ENCODE data around the gene FBRSL1. TPM values are rescaled to one million over a fixed set of nuclear protein-coding genes. Genes with fewer than 3 reads are reported as not detected.

Gene FBRSL1
- total RNA-seq, 4 donors from 2014 or later: 14.4 to 28.1 (median 18.5) TPM

DNA sequence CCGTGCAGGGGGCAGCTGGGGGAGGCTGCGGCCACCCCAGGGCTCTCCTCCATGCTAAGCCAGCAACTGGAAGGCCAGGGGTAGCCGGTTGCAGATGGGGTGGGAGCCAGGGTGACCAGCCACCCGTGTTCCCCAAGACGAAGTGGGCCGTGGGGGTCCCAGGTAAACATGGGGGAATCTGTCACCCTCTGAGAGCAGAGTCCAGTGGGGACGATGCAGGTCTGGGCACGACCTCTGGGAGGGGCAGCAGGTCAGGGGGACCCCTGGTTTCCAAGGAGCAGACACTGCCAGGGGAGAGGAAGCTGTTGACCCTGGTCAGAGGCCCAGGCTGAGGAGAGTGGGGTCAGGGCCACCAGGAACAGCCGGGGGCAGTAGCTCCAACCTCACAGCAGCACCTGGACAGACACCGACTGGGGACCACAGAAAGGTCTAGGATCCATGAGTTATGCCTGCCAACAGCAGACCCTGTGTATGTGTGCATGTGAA lies 35.0 kb upstream of the FBRSL1 start:
- Histone ChIP-seq H3K27me3 (peaks cover 0 to 81% (median 2%) of the 10 kb centered on the region in 4 donors), H3K4me1 (peaks cover 0 to 13% (median 5%) of the 10 kb centered on the region in 4 donors), H3K9me3 (no peaks in the 10 kb centered on the region), H3K36me3 (no peaks in the 10 kb centered on the region), H3K27ac (replicated peaks in 1 of 4) (no peak overlapping the region), H3K4me3 (no peak overlapping the region)
- WGBS: 64% methylated on average over 8 of the region's 10 CpGs
- DNase-seq (ENCODE audit: extremely low spot score): no peak
- intact Hi-C loops (cut with DNase I): no loop called here
- TF ChIP-seq POLR2AphosphoS5 (IDR thresholded peaks at IDR 0.05): no peak
- no peak for TF ChIP-seq POLR2A (IDR thresholded peaks at IDR 0.05; ENCODE audit: low read depth)
- TF ChIP-seq EP300 (IDR thresholded peaks at IDR 0.05): no peak
- TF ChIP-seq, protein P1, sequence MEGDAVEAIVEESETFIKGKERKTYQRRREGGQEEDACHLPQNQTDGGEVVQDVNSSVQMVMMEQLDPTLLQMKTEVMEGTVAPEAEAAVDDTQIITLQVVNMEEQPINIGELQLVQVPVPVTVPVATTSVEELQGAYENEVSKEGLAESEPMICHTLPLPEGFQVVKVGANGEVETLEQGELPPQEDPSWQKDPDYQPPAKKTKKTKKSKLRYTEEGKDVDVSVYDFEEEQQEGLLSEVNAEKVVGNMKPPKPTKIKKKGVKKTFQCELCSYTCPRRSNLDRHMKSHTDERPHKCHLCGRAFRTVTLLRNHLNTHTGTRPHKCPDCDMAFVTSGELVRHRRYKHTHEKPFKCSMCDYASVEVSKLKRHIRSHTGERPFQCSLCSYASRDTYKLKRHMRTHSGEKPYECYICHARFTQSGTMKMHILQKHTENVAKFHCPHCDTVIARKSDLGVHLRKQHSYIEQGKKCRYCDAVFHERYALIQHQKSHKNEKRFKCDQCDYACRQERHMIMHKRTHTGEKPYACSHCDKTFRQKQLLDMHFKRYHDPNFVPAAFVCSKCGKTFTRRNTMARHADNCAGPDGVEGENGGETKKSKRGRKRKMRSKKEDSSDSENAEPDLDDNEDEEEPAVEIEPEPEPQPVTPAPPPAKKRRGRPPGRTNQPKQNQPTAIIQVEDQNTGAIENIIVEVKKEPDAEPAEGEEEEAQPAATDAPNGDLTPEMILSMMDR (IDR thresholded peaks at IDR 0.05): no peak

DNA sequence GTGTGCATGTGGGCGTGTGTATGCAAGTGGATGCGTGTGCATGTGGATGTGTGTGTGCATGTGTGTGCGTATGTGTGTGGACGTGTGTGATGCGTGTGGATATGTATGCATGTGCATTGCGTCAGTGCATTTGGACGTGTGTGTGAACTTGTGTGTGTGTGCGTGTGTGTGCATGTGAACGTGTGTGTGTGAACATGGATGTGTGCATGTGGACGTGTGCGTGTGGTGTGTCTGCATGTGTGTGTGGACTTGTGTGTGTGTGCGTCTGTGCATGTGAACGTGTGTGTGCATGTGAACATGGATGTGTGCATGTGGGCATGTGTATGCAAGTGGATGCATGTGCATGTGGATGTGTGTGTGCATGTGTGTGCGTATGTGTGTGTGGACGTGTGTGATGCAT lies 34.4 kb upstream of the FBRSL1 start:
- no peak for TF ChIP-seq POLR2AphosphoS5 (IDR thresholded peaks at IDR 0.05)
- TF ChIP-seq, protein P1 (IDR thresholded peaks at IDR 0.05): no peak

DNA sequence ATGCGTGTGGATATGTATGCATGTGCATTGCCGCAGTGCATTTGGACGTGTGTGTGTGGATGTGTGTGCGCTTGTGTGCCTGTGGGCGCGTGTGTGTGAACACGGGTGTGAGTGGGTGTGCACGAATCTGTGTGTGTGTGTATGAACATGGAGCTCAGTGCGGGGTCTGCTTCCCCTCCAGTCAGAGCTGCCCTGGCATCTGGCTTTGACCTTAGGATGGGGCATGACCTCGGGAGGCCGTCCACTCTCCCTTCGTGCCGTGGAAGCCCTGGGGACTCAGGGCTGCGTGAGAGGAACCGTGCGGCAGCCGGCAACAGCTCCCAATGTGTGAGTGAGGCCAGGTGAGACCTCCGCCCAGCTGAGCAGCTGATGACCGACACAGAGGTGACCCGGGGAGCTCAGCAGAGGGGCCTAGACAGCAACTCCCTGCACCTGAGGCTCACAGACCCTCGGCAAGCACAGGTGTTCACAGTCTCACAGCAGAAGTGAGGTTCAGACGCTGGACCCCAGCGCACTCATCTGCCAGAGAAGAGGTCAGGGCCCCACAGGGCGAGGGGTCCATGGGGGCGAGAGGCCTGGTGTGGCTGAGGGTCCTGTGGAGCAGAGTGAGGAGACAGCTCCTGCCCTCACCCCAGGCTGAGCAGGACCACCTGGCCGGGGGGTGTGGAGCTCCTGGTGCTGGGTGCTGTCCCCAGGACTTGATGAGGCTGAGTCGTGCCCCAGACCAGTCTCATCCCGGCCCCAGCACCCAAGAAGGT lies 33.6 kb upstream of the FBRSL1 start:
- Histone ChIP-seq H3K27ac (replicated peaks in 1 of 4) (no peak overlapping the region), H3K27me3 (peaks cover 0 to 80% (median 0%) of the 10 kb centered on the region in 4 donors), H3K9me3 (peaks cover 0 to 3% (median 0%) of the 10 kb centered on the region in 4 donors), H3K4me1 (no peaks in the 10 kb centered on the region), H3K4me3 (no peak overlapping the region), H3K36me3 (no peaks in the 10 kb centered on the region)
- no peak for DNase-seq (ENCODE audit: extremely low spot score)
- TF ChIP-seq EP300 (IDR thresholded peaks at IDR 0.05): no peak
- TF ChIP-seq POLR2AphosphoS5 (IDR thresholded peaks at IDR 0.05): no peak
- TF ChIP-seq, protein P1 (IDR thresholded peaks at IDR 0.05): no peak
- no peak for TF ChIP-seq POLR2A (IDR thresholded peaks at IDR 0.05; ENCODE audit: low read depth)
- intact Hi-C loops (cut with DNase I): no loop called here
- WGBS: 86% methylated on average over 17 of the region's 28 CpGs

More for the DNA sequence above, 34.4 kb upstream of the FBRSL1 start:
- DNase-seq (ENCODE audit: extremely low spot score): no peak
- Histone ChIP-seq H3K27me3 (peaks cover 0 to 80% (median 0%) of the 10 kb centered on the region in 4 donors), H3K4me1 (peaks cover 0 to 8% (median 3%) of the 10 kb centered on the region in 4 donors), H3K27ac (replicated peaks in 1 of 4) (no peak overlapping the region), H3K4me3 (no peak overlapping the region), H3K36me3 (no peaks in the 10 kb centered on the region), H3K9me3 (peaks cover 0 to 2% (median 0%) of the 10 kb centered on the region in 4 donors)
- 91% methylated on average over 15 of the region's 15 CpGs for WGBS
- intact Hi-C loops (cut with DNase I): no loop called here

DNA sequence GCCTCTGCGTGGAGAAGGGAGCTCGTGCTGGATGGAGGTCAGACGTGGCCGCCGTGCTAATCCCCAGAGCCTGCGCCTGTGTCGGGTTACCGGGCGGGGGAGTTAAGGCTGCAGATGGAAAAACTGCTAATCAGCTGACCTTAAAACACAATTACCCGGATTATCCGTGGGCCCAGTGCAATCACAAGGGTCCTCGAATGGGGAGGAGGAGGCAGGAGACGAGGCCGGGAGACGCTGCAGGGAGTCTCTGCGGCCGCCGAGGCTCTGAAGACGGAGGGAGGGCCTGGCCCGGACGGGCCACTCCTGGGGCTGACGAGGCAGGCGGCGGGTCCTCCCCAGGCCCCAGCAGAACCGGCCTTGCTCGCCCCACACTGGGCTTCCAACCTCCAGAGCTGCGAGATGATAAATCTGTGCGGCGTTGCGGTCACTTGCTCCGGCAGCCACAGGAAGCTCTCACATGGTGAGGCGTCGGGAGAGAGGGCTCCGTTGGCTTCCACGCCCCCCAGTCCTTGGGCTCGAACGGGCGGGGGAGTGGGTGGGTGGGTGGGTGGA lies 32.9 kb upstream of the FBRSL1 start:
- Histone ChIP-seq H3K4me3 (no peak overlapping the region), H3K9me3 (peaks cover 0 to 3% (median under 1%) of the 10 kb centered on the region in 4 donors), H3K27me3 (peaks cover 0 to 75% (median 0%) of the 10 kb centered on the region in 4 donors), H3K27ac (replicated peaks in 1 of 4) (no peak overlapping the region), H3K36me3 (no peaks in the 10 kb centered on the region), H3K4me1 (no peaks in the 10 kb centered on the region)
- no CpG with 5 or more reads among the region's 38 CpGs for WGBS
- TF ChIP-seq POLR2AphosphoS5 (IDR thresholded peaks at IDR 0.05) (no peak), EP300 (IDR thresholded peaks at IDR 0.05) (no peak), POLR2A (IDR thresholded peaks at IDR 0.05; ENCODE audit: low read depth) (no peak)
- TF ChIP-seq, protein P1 (IDR thresholded peaks at IDR 0.05): no peak
- intact Hi-C loops (cut with DNase I): no loop called here
- no peak for DNase-seq (ENCODE audit: extremely low spot score)

Data from esophagus muscularis mucosa (tissue), 4 donors.